WTC11 (cell line): ENCODE data around the gene PCNP. TPM values are rescaled to one million over a fixed set of nuclear protein-coding genes. Genes with fewer than 3 reads are reported as not detected.

Source experiments
- ATAC-seq: fragments of 200-7000 bp; cut with Tn5 transposase; 2 replicates; pipeline ENCODE4 v1.10.0; 2021; ENCODE audit warnings: mild to moderate bottlenecking, moderate library complexity
- CTCF ChIA-PET: fragments of 300-600 bp; sonication (Branson Sonifier 250); formaldehyde crosslinking; loops from one replicate; lab custom pipeline; 2021; ENCODE audit warnings: antibody characterized with exemption; lab: Charles Lee
- POLR2A ChIA-PET: fragments of 350-600 bp; sonication (Branson Sonifier 250); formaldehyde crosslinking; loops from one replicate; lab custom pipeline; 2021; ENCODE audit warnings: antibody characterized with exemption; lab: Charles Lee
- DNase-seq: peaks from one replicate; pipeline ENCODE4 v3.0.0; 2021; ENCODE audit warnings: low spot score
- H3K27ac Mint-ChIP-seq: 2 replicates; pipeline ENCODE4 v1.8.0; 2021; ENCODE audit warnings: mixed read lengths
- H3K27me3 Mint-ChIP-seq: 2 replicates; pipeline ENCODE4 v1.8.0; 2021; ENCODE audit warnings: low read depth, mild to moderate bottlenecking, moderate library complexity, mixed read lengths
- H3K36me3 Mint-ChIP-seq: 2 replicates; pipeline ENCODE4 v1.8.0; 2021; ENCODE audit warnings: mixed read lengths
- H3K4me1 Mint-ChIP-seq: 2 replicates; pipeline ENCODE4 v1.8.0; 2022; ENCODE audit warnings: mixed read lengths
- H3K4me3 Mint-ChIP-seq: 2 replicates; pipeline ENCODE4 v1.8.0; 2021; ENCODE audit warnings: mild to moderate bottlenecking, moderate library complexity, mixed read lengths
- H3K9me3 Mint-ChIP-seq: 2 replicates; pipeline ENCODE4 v1.8.0; 2021; ENCODE audit warnings: mixed read lengths
- E2F5 ChIP-seq: sonication (generic); formaldehyde crosslinking; IDR thresholded peaks from 2 replicates; pipeline ENCODE4 v1.8.1; 2022; ENCODE audit warnings: mild to moderate bottlenecking, moderate library complexity, missing genetic modification reagents
- FOXP4 ChIP-seq: sonication (generic); formaldehyde crosslinking; IDR thresholded peaks from 2 replicates; pipeline ENCODE4 v1.8.0; 2022; ENCODE audit warnings: mild to moderate bottlenecking, missing genetic modification reagents
- JUN ChIP-seq: sonication (generic); formaldehyde crosslinking; IDR thresholded peaks from 2 replicates; pipeline ENCODE4 v1.8.0; 2023; ENCODE audit warnings: mild to moderate bottlenecking, missing genetic modification reagents
- RELA ChIP-seq: sonication (generic); formaldehyde crosslinking; IDR thresholded peaks from 2 replicates; pipeline ENCODE4 v1.8.1; 2022; ENCODE audit warnings: missing genetic modification reagents, mild to moderate bottlenecking, borderline replicate concordance
- SMAD4 ChIP-seq: sonication (generic); formaldehyde crosslinking; IDR thresholded peaks from 2 replicates; pipeline ENCODE4 v1.8.0; 2022; ENCODE audit warnings: mild to moderate bottlenecking, missing genetic modification reagents
- TEAD4 ChIP-seq: sonication (generic); formaldehyde crosslinking; IDR thresholded peaks from 2 replicates; pipeline ENCODE4 v1.8.0; 2022; ENCODE audit warnings: mild to moderate bottlenecking, missing genetic modification reagents
- ZBTB21 ChIP-seq: sonication (generic); formaldehyde crosslinking; IDR thresholded peaks from 2 replicates; pipeline ENCODE4 v1.8.1; 2023; ENCODE audit warnings: mild to moderate bottlenecking, missing genetic modification reagents, borderline replicate concordance
- ZNF281 ChIP-seq: sonication (generic); formaldehyde crosslinking; IDR thresholded peaks from 2 replicates; pipeline ENCODE4 v1.8.0; 2023; ENCODE audit warnings: mild to moderate bottlenecking, missing genetic modification reagents
- ZNF425 ChIP-seq: fragments of 250-450 bp; sonication (Bioruptor Pico); conservative IDR thresholded peaks from 2 replicates; pipeline ENCODE4 v1.9.0; 2021; ENCODE audit warnings: mild to moderate bottlenecking
- total RNA-seq: library from RNA; stranded (reverse); gene quantifications from 3 replicates; pipeline ENCODE4 v1.2.3, GENCODE V29; 2021
- TF ChIP-seq, protein P1 (sequence below): sonication (generic); formaldehyde crosslinking; IDR thresholded peaks from 2 replicates; pipeline ENCODE4 v1.8.1; 2023; ENCODE audit warnings: mild to moderate bottlenecking, missing genetic modification reagents
- TF ChIP-seq, protein P2 (sequence below): sonication (generic); formaldehyde crosslinking; IDR thresholded peaks from 2 replicates; pipeline ENCODE4 v1.8.0; 2023; ENCODE audit warnings: missing genetic modification reagents, mild to moderate bottlenecking, borderline replicate concordance
- TF ChIP-seq, protein P3 (sequence below): fragments of 250-450 bp; sonication (Bioruptor Pico); IDR thresholded peaks from 2 replicates; pipeline ENCODE4 v1.9.0; 2021; ENCODE audit warnings: mild to moderate bottlenecking

PCNP gene
- total RNA-seq, 1 experiment from 2014 or later, result 187 TPM

DNA sequence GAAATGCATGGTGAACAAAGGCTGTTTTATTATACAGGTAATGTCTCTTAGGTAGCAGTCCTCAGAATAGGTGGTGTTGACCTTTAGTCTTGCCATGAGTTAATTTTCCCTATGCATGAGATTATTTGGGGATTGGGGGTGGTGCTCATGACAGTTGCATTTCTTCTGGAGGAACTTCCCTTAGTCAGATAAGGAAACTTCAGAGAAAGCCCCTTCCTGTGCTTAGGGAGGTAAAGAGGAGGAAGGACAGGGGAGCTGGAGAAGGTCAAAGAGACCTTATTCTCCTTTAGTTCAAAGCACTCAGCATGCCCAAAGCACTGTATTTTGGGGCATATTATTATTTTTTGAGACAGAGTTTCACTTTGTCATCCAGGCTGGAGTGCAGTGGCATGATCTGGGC is 55.2 kb downstream of the PCNP start:
- no peak overlapping the region for H3K27ac Mint-ChIP-seq
- ChIA-PET CTCF (interaction anchor here (1.1 kb wide), 1 partner anchor 78 kb away, joined by 7 read pairs; no protein-coding TSS in a partner anchor), POLR2A (no interaction called here)
- no peaks in the 10 kb centered on the region for H3K27me3 Mint-ChIP-seq
- TF ChIP-seq, protein P1, sequence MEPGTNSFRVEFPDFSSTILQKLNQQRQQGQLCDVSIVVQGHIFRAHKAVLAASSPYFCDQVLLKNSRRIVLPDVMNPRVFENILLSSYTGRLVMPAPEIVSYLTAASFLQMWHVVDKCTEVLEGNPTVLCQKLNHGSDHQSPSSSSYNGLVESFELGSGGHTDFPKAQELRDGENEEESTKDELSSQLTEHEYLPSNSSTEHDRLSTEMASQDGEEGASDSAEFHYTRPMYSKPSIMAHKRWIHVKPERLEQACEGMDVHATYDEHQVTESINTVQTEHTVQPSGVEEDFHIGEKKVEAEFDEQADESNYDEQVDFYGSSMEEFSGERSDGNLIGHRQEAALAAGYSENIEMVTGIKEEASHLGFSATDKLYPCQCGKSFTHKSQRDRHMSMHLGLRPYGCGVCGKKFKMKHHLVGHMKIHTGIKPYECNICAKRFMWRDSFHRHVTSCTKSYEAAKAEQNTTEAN (CRISPR knock-in tag), result no peak
- TF ChIP-seq ZNF281 (CRISPR knock-in tag) (no peak), JUN (CRISPR knock-in tag) (no peak), SMAD4 (CRISPR knock-in tag) (no peak), TEAD4 (CRISPR knock-in tag) (no peak), ZNF425 (CRISPR knock-in tag) (no peak), E2F5 (no peak), ZBTB21 (CRISPR knock-in tag) (no peak), FOXP4 (CRISPR knock-in tag) (no peak), RELA (CRISPR knock-in tag) (no peak)
- TF ChIP-seq, protein P2, sequence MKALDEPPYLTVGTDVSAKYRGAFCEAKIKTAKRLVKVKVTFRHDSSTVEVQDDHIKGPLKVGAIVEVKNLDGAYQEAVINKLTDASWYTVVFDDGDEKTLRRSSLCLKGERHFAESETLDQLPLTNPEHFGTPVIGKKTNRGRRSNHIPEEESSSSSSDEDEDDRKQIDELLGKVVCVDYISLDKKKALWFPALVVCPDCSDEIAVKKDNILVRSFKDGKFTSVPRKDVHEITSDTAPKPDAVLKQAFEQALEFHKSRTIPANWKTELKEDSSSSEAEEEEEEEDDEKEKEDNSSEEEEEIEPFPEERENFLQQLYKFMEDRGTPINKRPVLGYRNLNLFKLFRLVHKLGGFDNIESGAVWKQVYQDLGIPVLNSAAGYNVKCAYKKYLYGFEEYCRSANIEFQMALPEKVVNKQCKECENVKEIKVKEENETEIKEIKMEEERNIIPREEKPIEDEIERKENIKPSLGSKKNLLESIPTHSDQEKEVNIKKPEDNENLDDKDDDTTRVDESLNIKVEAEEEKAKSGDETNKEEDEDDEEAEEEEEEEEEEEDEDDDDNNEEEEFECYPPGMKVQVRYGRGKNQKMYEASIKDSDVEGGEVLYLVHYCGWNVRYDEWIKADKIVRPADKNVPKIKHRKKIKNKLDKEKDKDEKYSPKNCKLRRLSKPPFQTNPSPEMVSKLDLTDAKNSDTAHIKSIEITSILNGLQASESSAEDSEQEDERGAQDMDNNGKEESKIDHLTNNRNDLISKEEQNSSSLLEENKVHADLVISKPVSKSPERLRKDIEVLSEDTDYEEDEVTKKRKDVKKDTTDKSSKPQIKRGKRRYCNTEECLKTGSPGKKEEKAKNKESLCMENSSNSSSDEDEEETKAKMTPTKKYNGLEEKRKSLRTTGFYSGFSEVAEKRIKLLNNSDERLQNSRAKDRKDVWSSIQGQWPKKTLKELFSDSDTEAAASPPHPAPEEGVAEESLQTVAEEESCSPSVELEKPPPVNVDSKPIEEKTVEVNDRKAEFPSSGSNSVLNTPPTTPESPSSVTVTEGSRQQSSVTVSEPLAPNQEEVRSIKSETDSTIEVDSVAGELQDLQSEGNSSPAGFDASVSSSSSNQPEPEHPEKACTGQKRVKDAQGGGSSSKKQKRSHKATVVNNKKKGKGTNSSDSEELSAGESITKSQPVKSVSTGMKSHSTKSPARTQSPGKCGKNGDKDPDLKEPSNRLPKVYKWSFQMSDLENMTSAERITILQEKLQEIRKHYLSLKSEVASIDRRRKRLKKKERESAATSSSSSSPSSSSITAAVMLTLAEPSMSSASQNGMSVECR, result no peak
- TF ChIP-seq, protein P3, sequence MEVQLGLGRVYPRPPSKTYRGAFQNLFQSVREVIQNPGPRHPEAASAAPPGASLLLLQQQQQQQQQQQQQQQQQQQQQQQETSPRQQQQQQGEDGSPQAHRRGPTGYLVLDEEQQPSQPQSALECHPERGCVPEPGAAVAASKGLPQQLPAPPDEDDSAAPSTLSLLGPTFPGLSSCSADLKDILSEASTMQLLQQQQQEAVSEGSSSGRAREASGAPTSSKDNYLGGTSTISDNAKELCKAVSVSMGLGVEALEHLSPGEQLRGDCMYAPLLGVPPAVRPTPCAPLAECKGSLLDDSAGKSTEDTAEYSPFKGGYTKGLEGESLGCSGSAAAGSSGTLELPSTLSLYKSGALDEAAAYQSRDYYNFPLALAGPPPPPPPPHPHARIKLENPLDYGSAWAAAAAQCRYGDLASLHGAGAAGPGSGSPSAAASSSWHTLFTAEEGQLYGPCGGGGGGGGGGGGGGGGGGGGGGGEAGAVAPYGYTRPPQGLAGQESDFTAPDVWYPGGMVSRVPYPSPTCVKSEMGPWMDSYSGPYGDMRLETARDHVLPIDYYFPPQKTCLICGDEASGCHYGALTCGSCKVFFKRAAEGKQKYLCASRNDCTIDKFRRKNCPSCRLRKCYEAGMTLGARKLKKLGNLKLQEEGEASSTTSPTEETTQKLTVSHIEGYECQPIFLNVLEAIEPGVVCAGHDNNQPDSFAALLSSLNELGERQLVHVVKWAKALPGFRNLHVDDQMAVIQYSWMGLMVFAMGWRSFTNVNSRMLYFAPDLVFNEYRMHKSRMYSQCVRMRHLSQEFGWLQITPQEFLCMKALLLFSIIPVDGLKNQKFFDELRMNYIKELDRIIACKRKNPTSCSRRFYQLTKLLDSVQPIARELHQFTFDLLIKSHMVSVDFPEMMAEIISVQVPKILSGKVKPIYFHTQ (CRISPR knock-in tag), result no peak
- H3K4me1 Mint-ChIP-seq, result peaks cover 7% of the 10 kb centered on the region; the same call in 1 of the 2 replicates
- no peak for DNase-seq
- peaks cover 5% of the 10 kb centered on the region for H3K36me3 Mint-ChIP-seq
- H3K4me3 Mint-ChIP-seq, result no peak overlapping the region
- H3K9me3 Mint-ChIP-seq, result peaks cover 9% of the 10 kb centered on the region
- ATAC-seq, result no peak
